Caco-2 (cell line): ENCODE data around the gene NDUFS3. TPM values are rescaled to one million over a fixed set of nuclear protein-coding genes. Genes with fewer than 3 reads are reported as not detected.

Experiments used
- BruUV-seq: library from RNA; stranded (reverse); fragments of 400-500 nt; replicated peaks from 2 replicates; lab custom pipeline; 2021; lab: Mats Ljungman, UMichigan
- CTCF ChIA-PET: fragments of 300-600 bp; sonication (Branson Sonifier 250); formaldehyde crosslinking; loops from one replicate; lab custom pipeline; 2022; ENCODE audit warnings: antibody characterized with exemption; lab: Charles Lee
- POLR2A ChIA-PET: fragments of 300-600 bp; sonication (Branson Sonifier 250); formaldehyde crosslinking; loops from one replicate; lab custom pipeline; 2022; ENCODE audit warnings: antibody characterized with exemption; lab: Charles Lee
- DNase-seq, 2 experiments: peaks; one replicate each; pipeline versions ENCODE4 v3.0.0 to v3.0.0-alpha.2; 2020 to 2022
- H3K27me3 ChIP-seq: replicated peaks from 2 replicates; pipeline ENCODE4 v1.6.0; 2011; ENCODE audit warnings: low read length; ENCODE audit not compliant: control insufficient read depth, insufficient read depth
- H3K36me3 ChIP-seq: 2 replicates; pipeline ENCODE4 v1.5.1; 2011; ENCODE audit warnings: low read length; ENCODE audit not compliant: control insufficient read depth, insufficient read depth
- H3K4me1 ChIP-seq: fragments of 250-450 bp; sonication (Bioruptor Pico); 2 replicates; pipeline ENCODE4 v1.5.1; 2020; ENCODE audit warnings: mild to moderate bottlenecking
- H3K4me3 ChIP-seq: 2 replicates; pipeline ENCODE4 v1.5.1; 2011; ENCODE audit warnings: low read depth, mild to moderate bottlenecking, control low read depth, low read length
- H3K9me3 ChIP-seq: fragments of 250-450 bp; sonication (Bioruptor Pico); 2 replicates; pipeline ENCODE4 v1.5.1; 2020; ENCODE audit warnings: mild to moderate bottlenecking, moderate library complexity
- H3K27ac Mint-ChIP-seq: one replicate; pipeline ENCODE4 v1.8.0; 2022; ENCODE audit warnings: mixed read lengths; ENCODE audit not compliant: unreplicated experiment
- H3K27me3 Mint-ChIP-seq: one replicate; pipeline ENCODE4 v1.8.0; 2022; ENCODE audit warnings: mixed read lengths; ENCODE audit not compliant: insufficient read depth, unreplicated experiment
- H3K36me3 Mint-ChIP-seq: one replicate; pipeline ENCODE4 v1.8.0; 2022; ENCODE audit warnings: mild to moderate bottlenecking, mixed read lengths; ENCODE audit not compliant: insufficient read depth, unreplicated experiment
- H3K4me1 Mint-ChIP-seq: one replicate; pipeline ENCODE4 v1.8.0; 2022; ENCODE audit warnings: low read depth, mixed read lengths; ENCODE audit not compliant: unreplicated experiment
- H3K4me3 Mint-ChIP-seq: one replicate; pipeline ENCODE4 v1.8.0; 2022; ENCODE audit warnings: mild to moderate bottlenecking, moderate library complexity, mixed read lengths; ENCODE audit not compliant: unreplicated experiment
- H3K9me3 Mint-ChIP-seq: one replicate; pipeline ENCODE4 v1.8.0; 2022; ENCODE audit warnings: mixed read lengths; ENCODE audit not compliant: unreplicated experiment
- intact Hi-C: fragments of 100-400 bp; cut with micrococcal nuclease; formaldehyde crosslinking; loops from one replicate; pipeline ENCODE4 v1.10.0; 2022; ENCODE audit not compliant: unreplicated experiment
- total RNA-seq: library from RNA; stranded (reverse); gene quantifications from 2 replicates; pipeline ENCODE4 v1.2.3, GENCODE V29; 2022
- TF ChIP-seq, protein P1 (sequence below), 2 experiments: fragments of 200-600 bp in 1 of 2; IDR thresholded peaks; 1 replicate in 1 of 2; 2 replicates in 1 of 2; pipeline versions ENCODE4 v1.5.1 to v1.8.0; 2011 to 2022; ENCODE audit warnings: antibody characterized with exemption in 1 of 2, control low read depth in 1 of 2, inconsistent platforms in 1 of 2, low read depth in 1 of 2, low read length in 1 of 2, mild to moderate bottlenecking in 1 of 2, moderate library complexity in 1 of 2; ENCODE audit not compliant: insufficient read depth in 1 of 2, severe bottlenecking in 1 of 2, unreplicated experiment in 1 of 2

The NDUFS3 gene
- total RNA-seq, 1 experiment from 2014 or later: 185 TPM

DNA sequence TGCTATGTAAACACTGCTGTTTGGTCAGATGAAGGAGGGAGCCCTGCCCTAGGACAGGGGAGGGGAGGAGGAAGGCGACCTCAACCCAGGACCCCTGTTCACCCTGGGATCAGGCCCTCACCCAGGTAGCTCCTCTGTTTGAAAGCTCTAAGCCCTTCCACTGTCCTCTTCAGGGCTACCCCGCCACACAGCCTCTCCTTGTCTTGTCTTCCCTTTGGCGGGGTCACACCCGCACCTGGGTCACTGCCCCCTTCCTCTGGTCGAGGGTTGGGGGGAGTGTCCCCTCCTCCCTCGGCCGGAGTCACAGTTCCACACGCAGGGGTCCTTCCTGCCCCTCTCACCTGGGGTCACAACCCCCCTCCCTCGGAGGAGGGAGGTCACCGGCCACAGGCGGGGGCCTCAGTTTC is 13.9 kb upstream of the NDUFS3 start:
- POLR2A ChIA-PET: interaction anchor here (0.6 to 1.1 kb wide), 3 partner anchors 9 to 13 kb away, joined by 4 to 5 read pairs (median 4); no protein-coding TSS in a partner anchor

DNA sequence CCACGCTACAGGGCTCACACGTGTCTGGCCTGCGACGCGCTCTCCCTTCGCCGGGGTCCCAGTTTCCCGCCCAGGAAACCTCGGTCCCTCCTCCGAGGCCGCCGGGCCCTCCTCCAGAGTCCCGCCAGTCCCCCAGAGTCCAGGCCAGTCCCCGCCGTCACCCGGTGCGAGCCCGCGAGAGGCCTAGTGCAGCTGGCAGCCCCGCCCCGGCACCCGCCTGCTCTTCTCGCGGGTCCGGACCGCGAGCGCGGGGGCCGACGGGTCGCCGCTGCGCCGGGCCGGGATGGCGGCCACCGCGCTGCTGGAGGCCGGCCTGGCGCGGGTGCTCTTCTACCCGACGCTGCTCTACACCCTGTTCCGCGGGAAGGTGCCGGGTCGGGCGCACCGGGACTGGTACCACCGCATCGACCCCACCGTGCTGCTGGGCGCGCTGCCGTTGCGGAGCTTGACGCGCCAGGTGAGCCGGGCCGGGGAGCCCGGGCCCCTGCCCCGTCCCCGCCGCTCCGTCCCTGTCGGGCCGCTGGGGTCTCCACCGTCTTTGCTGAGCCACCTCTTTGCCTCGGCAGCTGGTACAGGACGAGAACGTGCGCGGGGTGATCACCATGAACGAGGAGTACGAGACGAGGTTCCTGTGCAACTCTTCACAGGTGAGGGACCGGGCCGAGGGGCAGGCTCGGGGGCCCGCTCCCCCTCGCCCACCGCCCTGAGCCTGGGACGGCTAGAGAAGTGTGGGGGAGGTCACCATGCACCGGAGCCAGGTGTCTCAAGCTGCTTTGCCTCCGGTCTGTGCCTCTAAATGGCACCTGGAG is 13.3 kb upstream of the NDUFS3 start, which contains the start of gene PTPMT1:
Gene PTPMT1, plus strand, starts transcription at position 260 of the 809 bp plus-strand sequence. Its CDS starts 24 bp downstream, at position 284.
- Histone ChIP-seq H3K9me3 (no peaks in the 10 kb centered on the region), H3K4me1 (no peaks in the 10 kb centered on the region; the same call in 1 of the 2 replicates), H3K27me3 (no peaks in the 10 kb centered on the region), H3K36me3 (no peaks in the 10 kb centered on the region; the same call in none of the 2 replicates), H3K4me3 (peak within 1 kb of the TSS; percentile 97)
- no peaks in the 10 kb centered on the region for H3K27me3 Mint-ChIP-seq
- DNase-seq: peak; percentile 92 to 93
- no peaks in the 10 kb centered on the region for H3K9me3 Mint-ChIP-seq
- ChIA-PET POLR2A (interaction anchor here (0.6 to 1.1 kb wide), 5 partner anchors 8 to 14 kb away, joined by 4 to 5 read pairs (median 4); partner anchors contain the start of genes KBTBD4 and NDUFS3), CTCF (interaction anchor here (0.6 to 2.8 kb wide), 2 partner anchors 10 to 12 kb away, joined by 3 to 16 read pairs; partner anchors contain the start of gene CELF1)
- H3K4me3 Mint-ChIP-seq: peak within 1 kb of the TSS; percentile 77
- intact Hi-C loops: loop anchor here (1.0 kb wide), 1 partner anchor 12 kb away; the partner anchor contains the start of gene CELF1
- H3K4me1 Mint-ChIP-seq: no peaks in the 10 kb centered on the region
- TF ChIP-seq, protein P1, sequence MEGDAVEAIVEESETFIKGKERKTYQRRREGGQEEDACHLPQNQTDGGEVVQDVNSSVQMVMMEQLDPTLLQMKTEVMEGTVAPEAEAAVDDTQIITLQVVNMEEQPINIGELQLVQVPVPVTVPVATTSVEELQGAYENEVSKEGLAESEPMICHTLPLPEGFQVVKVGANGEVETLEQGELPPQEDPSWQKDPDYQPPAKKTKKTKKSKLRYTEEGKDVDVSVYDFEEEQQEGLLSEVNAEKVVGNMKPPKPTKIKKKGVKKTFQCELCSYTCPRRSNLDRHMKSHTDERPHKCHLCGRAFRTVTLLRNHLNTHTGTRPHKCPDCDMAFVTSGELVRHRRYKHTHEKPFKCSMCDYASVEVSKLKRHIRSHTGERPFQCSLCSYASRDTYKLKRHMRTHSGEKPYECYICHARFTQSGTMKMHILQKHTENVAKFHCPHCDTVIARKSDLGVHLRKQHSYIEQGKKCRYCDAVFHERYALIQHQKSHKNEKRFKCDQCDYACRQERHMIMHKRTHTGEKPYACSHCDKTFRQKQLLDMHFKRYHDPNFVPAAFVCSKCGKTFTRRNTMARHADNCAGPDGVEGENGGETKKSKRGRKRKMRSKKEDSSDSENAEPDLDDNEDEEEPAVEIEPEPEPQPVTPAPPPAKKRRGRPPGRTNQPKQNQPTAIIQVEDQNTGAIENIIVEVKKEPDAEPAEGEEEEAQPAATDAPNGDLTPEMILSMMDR (IDR thresholded peaks at IDR 0.05; ENCODE audit: insufficient read depth in 1 of 2, low read depth in 1 of 2, low read length in 1 of 2, severe bottlenecking in 1 of 2, unreplicated experiment in 1 of 2): no peak
- peak within 1 kb of the TSS; percentile 82 for H3K27ac Mint-ChIP-seq
- BruUV-seq: no TSS peak
- H3K36me3 Mint-ChIP-seq: peaks cover 34% of the 10 kb centered on the region

More for the DNA sequence above, 13.9 kb upstream of the NDUFS3 start:
- TF ChIP-seq, protein P1 (IDR thresholded peaks at IDR 0.05; ENCODE audit: insufficient read depth in 1 of 2, low read depth in 1 of 2, low read length in 1 of 2, severe bottlenecking in 1 of 2, unreplicated experiment in 1 of 2): no peak
- BruUV-seq: TSS peak; percentile 63
- peak overlapping the region; percentile 82 for H3K27ac Mint-ChIP-seq
- Histone ChIP-seq H3K36me3 (no peaks in the 10 kb centered on the region; the same call in 1 of the 2 replicates), H3K4me1 (no peaks in the 10 kb centered on the region; the same call in 1 of the 2 replicates), H3K4me3 (peak overlapping the region; percentile 97), H3K27me3 (no peaks in the 10 kb centered on the region), H3K9me3 (no peaks in the 10 kb centered on the region)
- intact Hi-C loops: loop anchor here (1.0 kb wide), 1 partner anchor 12 kb away; the partner anchor contains the start of gene CELF1
- H3K4me1 Mint-ChIP-seq: no peaks in the 10 kb centered on the region
- H3K9me3 Mint-ChIP-seq: no peaks in the 10 kb centered on the region
- DNase-seq: no peak
- peaks cover 30% of the 10 kb centered on the region for H3K36me3 Mint-ChIP-seq
- H3K4me3 Mint-ChIP-seq: peak overlapping the region; percentile 77
- CTCF ChIA-PET: interaction anchor here (0.6 to 2.8 kb wide), 2 partner anchors 12 to 54 kb away, joined by 3 to 16 read pairs; partner anchors contain the start of gene CELF1
- H3K27me3 Mint-ChIP-seq: no peaks in the 10 kb centered on the region

DNA sequence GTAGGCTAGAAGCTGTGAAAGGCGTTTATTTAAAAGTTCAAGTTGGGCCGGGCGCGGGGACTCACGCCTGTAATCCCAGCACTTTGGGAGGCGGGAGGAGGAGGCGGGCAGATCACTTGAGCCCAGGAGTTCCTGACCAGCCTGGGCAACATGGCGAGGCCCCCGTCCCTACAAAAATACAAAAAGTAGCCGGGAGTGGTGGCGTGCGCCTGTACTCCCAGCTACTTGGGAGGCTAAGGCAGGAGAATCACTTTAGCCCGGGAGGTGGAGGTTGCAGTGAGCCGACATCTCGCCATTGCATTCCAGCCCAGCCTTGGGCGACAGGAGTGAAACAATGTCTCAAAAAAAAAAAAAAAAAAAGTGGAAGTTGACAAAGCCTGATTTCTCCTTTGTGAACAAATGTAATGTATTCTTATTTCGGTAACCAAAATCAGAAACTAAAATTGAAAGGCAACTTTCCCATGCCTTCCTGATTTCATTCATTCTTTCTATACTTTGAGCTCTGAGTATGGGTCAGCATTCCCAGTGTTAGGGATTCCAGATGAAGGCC is 12.7 kb upstream of the NDUFS3 start:
- Histone ChIP-seq H3K36me3 (no peaks in the 10 kb centered on the region; the same call in none of the 2 replicates), H3K4me1 (no peaks in the 10 kb centered on the region; the same call in 1 of the 2 replicates), H3K9me3 (no peaks in the 10 kb centered on the region), H3K4me3 (peak overlapping the region; percentile 97), H3K27me3 (no peaks in the 10 kb centered on the region)
- no peak for DNase-seq
- H3K36me3 Mint-ChIP-seq: peaks cover 38% of the 10 kb centered on the region
- intact Hi-C loops: no loop called here
- H3K27me3 Mint-ChIP-seq: no peaks in the 10 kb centered on the region
- TF ChIP-seq, protein P1 (IDR thresholded peaks at IDR 0.05; ENCODE audit: insufficient read depth in 1 of 2, low read depth in 1 of 2, low read length in 1 of 2, severe bottlenecking in 1 of 2, unreplicated experiment in 1 of 2): no peak
- no TSS peak for BruUV-seq
- no peaks in the 10 kb centered on the region for H3K9me3 Mint-ChIP-seq
- ChIA-PET CTCF (interaction anchor here (0.6 to 2.8 kb wide), 4 partner anchors 10 to 52 kb away, joined by 3 to 16 read pairs (median 4); partner anchors contain the start of genes CELF1 and FAM180B), POLR2A (interaction anchor here (1.0 to 1.1 kb wide), 2 partner anchors 12 to 14 kb away, joined by 4 to 5 read pairs; partner anchors contain the start of genes KBTBD4 and NDUFS3)
- no peaks in the 10 kb centered on the region for H3K4me1 Mint-ChIP-seq
- H3K27ac Mint-ChIP-seq: peak overlapping the region; percentile 82
- H3K4me3 Mint-ChIP-seq: peak overlapping the region; percentile 77
